HG02678 (cell line): ENCODE results near the gene EFNB2.

Experiments used
- ATAC-seq: cut with Tn5 transposase; IDR thresholded peaks from one replicate; pipeline ENCODE4 v1.9.1; 2021; ENCODE audit warnings: mild to moderate bottlenecking, moderate library complexity; ENCODE audit not compliant: unreplicated experiment

EFNB2 gene

DNA sequence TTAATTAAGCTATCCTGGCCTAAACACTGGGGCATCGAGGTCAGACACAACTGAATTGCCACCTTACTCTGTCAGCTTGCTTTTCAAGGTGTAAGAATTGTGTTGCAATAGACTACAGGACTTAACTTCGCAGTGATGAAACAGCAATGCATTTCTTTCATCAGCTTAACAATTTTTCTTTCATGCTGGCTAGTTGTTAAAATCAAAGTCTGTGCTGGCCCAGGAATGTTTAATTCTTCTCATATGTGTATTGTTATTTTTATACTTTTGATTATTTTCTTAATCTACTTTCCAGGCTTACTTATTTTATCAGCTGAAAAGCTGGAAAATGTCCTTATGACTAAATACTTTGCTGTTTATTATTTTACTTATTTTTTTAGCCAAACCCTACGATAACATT, 79.7 kb downstream of the EFNB2 start:
- no peak for ATAC-seq

DNA sequence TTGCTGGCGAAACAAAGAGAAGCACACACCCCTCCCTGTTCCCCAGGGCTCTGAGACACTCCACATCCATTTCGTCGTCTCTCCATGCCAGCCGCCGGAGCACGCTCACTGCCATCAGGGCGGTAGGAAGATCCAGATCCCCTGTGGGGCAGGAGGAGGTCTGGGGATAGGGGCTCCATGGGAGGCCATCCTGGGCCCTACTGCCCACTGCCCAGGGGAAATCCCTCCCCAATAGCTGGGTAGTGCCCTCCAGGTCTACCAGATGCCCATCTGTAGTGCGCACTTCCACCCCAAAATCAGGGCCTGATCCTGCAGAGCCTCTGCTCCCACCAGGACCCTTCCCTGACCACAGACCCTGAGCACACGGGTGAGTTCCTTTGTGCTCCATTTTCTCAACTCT, 80.3 kb downstream of the EFNB2 start:
- no peak for ATAC-seq

DNA sequence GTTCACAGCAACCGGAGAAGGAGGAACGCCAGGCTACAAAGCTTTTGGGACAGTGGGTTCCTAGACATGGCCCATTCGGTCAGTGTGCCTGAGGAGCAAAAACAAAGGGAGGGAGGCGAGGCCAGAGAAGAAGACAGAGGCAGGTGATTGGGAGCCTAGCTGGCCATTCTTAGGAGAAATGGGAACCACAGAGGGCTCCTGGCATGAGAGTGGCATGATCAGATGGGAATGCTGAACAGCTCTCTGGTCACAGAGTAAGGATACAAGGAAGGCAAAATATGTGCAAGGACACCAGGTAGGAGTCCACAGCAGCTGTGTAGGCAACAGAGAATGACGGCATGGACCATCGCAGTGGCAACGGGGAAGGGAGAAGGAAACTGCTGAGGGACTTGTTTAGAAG, 82.4 kb downstream of the EFNB2 start:
- no peak for ATAC-seq

DNA sequence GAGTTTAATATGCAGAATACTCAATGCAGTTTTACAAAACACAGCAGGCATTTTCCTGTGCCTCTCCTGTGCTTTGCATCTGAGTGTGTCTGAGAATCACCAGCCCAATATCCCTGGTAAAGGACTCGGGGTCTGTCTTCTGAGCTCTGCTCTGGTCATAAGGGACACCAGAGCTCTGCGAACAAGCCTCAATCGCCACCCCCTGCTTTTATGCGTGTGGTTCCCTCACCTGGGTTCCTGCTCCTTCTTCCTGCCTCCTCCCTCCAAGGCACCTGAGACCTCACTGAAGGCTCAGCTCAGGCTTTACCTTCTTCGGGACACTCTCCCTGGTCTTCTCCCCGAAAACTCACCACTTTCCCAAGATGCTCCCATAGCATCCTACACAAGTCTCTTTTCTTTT, 84.5 kb downstream of the EFNB2 start:
- no peak for ATAC-seq

DNA sequence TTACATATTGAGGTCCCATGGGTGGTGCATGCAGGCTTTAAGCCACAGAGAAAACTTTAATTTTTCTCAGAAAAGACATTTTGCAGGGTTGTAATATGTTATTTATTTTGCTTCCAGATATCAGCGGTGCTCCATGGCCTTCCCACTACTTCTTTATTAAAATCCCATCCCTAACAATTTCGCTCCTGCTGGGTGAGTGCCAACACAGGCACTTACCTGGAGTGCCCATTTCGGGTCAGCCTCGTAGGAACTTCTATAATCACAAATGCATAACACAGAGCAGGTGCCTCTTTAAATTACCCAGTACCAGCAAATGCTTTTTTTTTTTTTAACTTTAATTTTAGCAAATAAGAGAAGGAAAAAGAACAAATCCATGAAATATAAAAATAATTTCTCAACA, 86.4 kb downstream of the EFNB2 start:
- no peak for ATAC-seq

DNA sequence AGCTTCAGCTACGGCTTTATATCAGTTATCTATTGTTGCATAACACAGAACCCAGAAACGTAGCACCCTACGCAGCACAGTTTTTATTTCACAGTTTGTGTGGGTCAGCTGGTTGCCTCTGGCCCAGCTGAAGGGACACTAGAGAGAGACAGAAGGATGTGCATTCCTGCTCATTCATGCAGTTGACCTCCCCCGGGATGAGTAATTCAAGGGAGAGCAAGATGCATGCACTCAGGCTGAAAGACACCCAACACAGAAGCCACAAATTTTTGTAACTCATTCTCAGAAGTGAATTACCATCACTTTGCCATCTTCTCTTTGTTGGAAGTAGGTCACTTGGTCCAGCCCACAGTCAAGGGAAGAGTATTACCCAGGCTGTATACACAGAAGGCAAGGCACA, 89.5 kb downstream of the EFNB2 start:
- ATAC-seq = no peak

DNA sequence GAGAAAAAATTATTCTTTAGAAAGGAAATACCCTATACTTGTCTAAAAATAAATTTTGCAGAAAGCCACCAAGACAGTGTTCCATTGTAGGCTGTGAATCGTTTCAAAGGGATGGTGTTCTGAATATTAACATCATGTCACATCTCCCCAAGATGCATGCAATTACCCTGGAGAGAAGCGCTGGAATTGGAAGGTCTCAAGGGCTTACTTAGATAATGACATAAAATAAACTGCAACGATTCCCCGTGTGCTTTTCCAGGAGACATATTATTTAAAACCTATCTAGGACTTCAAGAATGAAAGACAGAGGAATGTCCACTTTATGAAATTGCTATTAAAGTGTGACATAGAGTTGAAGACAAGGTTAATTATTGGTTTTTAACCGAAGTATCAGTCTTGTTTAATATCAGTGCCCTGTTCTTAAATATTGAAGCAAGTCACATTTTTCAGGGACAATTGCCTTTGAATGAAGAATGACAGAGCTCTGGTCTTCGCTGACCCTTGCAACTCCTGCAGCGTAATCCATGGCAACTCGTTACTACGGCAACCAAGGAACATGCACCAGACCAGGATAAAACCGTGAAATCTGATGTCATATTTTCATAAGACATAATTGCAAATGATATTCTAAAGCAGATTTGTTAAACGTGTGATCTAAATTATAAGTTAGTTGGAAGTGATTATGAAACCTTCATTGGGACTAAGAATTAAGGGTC, 91.7 kb downstream of the EFNB2 start:
- ATAC-seq = no peak

DNA sequence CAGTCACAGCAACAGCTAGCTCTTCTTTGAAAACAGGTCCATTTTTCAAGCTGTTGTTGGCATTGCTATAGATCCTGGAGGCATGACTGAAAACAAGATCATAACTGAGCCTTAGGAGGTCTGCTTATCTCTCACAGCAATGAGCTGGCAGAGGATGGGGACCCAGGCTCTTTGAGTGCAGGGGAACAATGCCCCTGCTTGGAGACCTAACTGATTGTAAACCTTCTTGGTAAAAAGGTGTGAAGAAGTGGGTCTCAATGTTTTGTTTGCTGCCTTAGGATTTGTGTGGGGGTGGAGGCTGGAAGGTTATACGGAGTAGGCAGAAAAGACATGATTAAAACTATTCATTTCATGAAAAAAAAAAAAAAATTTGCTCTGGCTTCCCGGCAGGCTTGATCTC, 94.6 kb downstream of the EFNB2 start:
- no peak for ATAC-seq
